HepG2 (cell line): ENCODE measurements around the gene DRC7. TPM values are rescaled to one million over a fixed set of nuclear protein-coding genes. Genes with fewer than 3 reads are reported as not detected.

Experiments
- DMTF1 ChIP-seq: sonication (generic); formaldehyde crosslinking; IDR thresholded peaks from 2 replicates; pipeline ENCODE4 v1.4.0; 2020; ENCODE audit warnings: mild to moderate bottlenecking, missing genetic modification reagents
- DNMT1 ChIP-seq: sonication (generic); formaldehyde crosslinking; IDR thresholded peaks from 2 replicates; pipeline ENCODE4 v1.5.1; 2020; ENCODE audit warnings: mild to moderate bottlenecking, missing genetic modification reagents
- LBX2 ChIP-seq: sonication (generic); formaldehyde crosslinking; IDR thresholded peaks from 2 replicates; pipeline ENCODE4 v1.5.0; 2020; ENCODE audit warnings: missing genetic modification reagents, mild to moderate bottlenecking, borderline replicate concordance
- MED13 ChIP-seq: sonication (generic); formaldehyde crosslinking; IDR thresholded peaks from 2 replicates; pipeline ENCODE4 v1.5.0; 2020; ENCODE audit warnings: missing genetic modification reagents
- MYNN ChIP-seq: sonication (generic); formaldehyde crosslinking; IDR thresholded peaks from 2 replicates; pipeline ENCODE4 v1.4.0; 2020; ENCODE audit warnings: mild to moderate bottlenecking, low read depth, missing genetic modification reagents
- NFATC3 ChIP-seq: sonication (generic); formaldehyde crosslinking; IDR thresholded peaks from 2 replicates; pipeline ENCODE4 v1.5.1; 2020; ENCODE audit warnings: mild to moderate bottlenecking, missing genetic modification reagents
- SMAD1 ChIP-seq: sonication (generic); formaldehyde crosslinking; IDR thresholded peaks from 2 replicates; pipeline ENCODE4 v1.4.0; 2020; ENCODE audit warnings: missing genetic modification reagents, low read depth, mild to moderate bottlenecking, borderline replicate concordance
- SOX5 ChIP-seq: IDR thresholded peaks from 2 replicates; pipeline ENCODE4 v1.6.1; 2016; ENCODE audit warnings: borderline replicate concordance
- UBTF ChIP-seq: sonication (generic); formaldehyde crosslinking; IDR thresholded peaks from 2 replicates; pipeline ENCODE4 v1.4.0; 2020; ENCODE audit warnings: mild to moderate bottlenecking, missing genetic modification reagents
- ZFP36L1 ChIP-seq: sonication (generic); formaldehyde crosslinking; IDR thresholded peaks from 2 replicates; pipeline ENCODE4 v1.8.0; 2022; ENCODE audit warnings: mild to moderate bottlenecking, missing genetic modification reagents, moderate library complexity
- ZNF503 ChIP-seq: sonication (generic); formaldehyde crosslinking; IDR thresholded peaks from 2 replicates; pipeline ENCODE4 v1.4.0; 2020; ENCODE audit warnings: missing genetic modification reagents
- ZNF556 ChIP-seq: sonication (generic); formaldehyde crosslinking; IDR thresholded peaks from 2 replicates; pipeline ENCODE4 v1.4.0; 2020; ENCODE audit warnings: mild to moderate bottlenecking, missing genetic modification reagents, borderline replicate concordance
- ZNF570 ChIP-seq: sonication (generic); formaldehyde crosslinking; IDR thresholded peaks from 2 replicates; pipeline ENCODE4 v1.4.0; 2020; ENCODE audit warnings: mild to moderate bottlenecking, missing genetic modification reagents, borderline replicate concordance
- ZSCAN25 ChIP-seq: sonication (generic); formaldehyde crosslinking; IDR thresholded peaks from 2 replicates; pipeline ENCODE4 v1.8.0; 2022; ENCODE audit warnings: mild to moderate bottlenecking, missing genetic modification reagents
- polyA plus RNA-seq, 8 experiments: library from polyadenylated mRNA; depleted of rRNA in 3 of 8; stranded (reverse) in 7 of 8; unstranded in 1 of 8; fragments of >200 nt; fragmentation: Illumina TruSeq in 4 of 8; extraction: Trizol in 4 of 8; gene quantifications; 2 replicates each; pipeline versions ENCODE4 v1.2.1 to v1.2.3, GENCODE V29; 2011 to 2016; ENCODE audit warnings: low read depth in 4 of 8, missing spikeins in 1 of 8, mixed read lengths in 1 of 8; ENCODE audit not compliant: insufficient read depth in 1 of 8
- total RNA-seq, 5 experiments: library from RNA; depleted of rRNA; stranded (reverse); fragments of >200 nt; fragmentation: Illumina TruSeq; extraction: Trizol; gene quantifications; 2 replicates each; pipeline ENCODE4 v1.2.3, GENCODE V29; 2016; ENCODE audit warnings: low read depth in 1 of 5
- TF ChIP-seq, protein P1 (sequence below): sonication (generic); formaldehyde crosslinking; conservative IDR thresholded peaks from 2 replicates; pipeline ENCODE4 v1.4.0; 2020; ENCODE audit warnings: missing genetic modification reagents
- TF ChIP-seq, protein P2 (sequence below): fragments of 450-650 bp; IDR thresholded peaks from 2 replicates; pipeline ENCODE4 v1.6.1; 2017
- TF ChIP-seq, protein P3 (sequence below): sonication (generic); formaldehyde crosslinking; IDR thresholded peaks from 2 replicates; pipeline ENCODE4 v1.9.0; 2022; ENCODE audit warnings: low read depth, missing genetic modification reagents

Gene DRC7
- total and polyA plus RNA-seq, 2 of the 13 experiments (the other 11 are each of a cell fraction or from before 2014, with no cell fraction given), result 2.7 to 3.4 TPM

DNA sequence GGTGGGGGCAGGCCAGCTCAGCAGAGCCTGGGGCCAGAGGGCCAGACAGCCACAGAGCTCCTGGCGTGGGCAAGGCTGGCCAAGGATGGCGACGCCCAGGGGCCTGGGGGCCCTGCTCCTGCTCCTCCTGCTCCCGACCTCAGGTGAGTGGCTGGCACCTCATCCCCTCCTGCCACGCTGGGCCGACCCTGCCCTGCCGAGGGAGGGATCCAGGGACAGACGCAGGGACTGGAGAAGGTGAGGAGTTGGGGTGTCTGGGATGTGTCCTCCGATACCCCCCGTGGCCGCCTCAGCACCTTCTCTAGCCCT lies 26.4 kb upstream of the DRC7 start, which contains the start of gene ADGRG3 (continued):
- TF ChIP-seq ZNF503 (CRISPR knock-in tag) (no peak), NFATC3 (CRISPR knock-in tag) (no peak), ZNF556 (CRISPR knock-in tag) (no peak), ZFP36L1 (CRISPR knock-in tag) (no peak), SMAD1 (CRISPR knock-in tag) (no peak; the same call in 1 of the 2 replicates), LBX2 (CRISPR knock-in tag) (no peak), MYNN (CRISPR knock-in tag) (no peak), DNMT1 (CRISPR knock-in tag) (no peak), ZNF570 (CRISPR knock-in tag) (no peak), SOX5 (CRISPR knock-in tag) (no peak), ZSCAN25 (CRISPR knock-in tag) (0 out of 2 replicates have a peak, but pooled peaks have one; percentile 16), DMTF1 (CRISPR knock-in tag) (no peak), UBTF (CRISPR knock-in tag) (no peak), MED13 (CRISPR knock-in tag) (no peak)
- TF ChIP-seq, protein P1, sequence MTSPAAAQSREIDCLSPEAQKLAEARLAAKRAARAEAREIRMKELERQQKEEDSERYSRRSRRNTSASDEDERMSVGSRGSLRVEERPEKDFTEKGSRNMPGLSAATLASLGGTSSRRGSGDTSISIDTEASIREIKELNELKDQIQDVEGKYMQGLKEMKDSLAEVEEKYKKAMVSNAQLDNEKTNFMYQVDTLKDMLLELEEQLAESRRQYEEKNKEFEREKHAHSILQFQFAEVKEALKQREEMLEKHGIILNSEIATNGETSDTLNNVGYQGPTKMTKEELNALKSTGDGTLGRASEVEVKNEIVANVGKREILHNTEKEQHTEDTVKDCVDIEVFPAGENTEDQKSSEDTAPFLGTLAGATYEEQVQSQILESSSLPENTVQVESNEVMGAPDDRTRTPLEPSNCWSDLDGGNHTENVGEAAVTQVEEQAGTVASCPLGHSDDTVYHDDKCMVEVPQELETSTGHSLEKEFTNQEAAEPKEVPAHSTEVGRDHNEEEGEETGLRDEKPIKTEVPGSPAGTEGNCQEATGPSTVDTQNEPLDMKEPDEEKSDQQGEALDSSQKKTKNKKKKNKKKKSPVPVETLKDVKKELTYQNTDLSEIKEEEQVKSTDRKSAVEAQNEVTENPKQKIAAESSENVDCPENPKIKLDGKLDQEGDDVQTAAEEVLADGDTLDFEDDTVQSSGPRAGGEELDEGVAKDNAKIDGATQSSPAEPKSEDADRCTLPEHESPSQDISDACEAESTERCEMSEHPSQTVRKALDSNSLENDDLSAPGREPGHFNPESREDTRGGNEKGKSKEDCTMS (CRISPR knock-in tag), result no peak
- TF ChIP-seq, protein P2, sequence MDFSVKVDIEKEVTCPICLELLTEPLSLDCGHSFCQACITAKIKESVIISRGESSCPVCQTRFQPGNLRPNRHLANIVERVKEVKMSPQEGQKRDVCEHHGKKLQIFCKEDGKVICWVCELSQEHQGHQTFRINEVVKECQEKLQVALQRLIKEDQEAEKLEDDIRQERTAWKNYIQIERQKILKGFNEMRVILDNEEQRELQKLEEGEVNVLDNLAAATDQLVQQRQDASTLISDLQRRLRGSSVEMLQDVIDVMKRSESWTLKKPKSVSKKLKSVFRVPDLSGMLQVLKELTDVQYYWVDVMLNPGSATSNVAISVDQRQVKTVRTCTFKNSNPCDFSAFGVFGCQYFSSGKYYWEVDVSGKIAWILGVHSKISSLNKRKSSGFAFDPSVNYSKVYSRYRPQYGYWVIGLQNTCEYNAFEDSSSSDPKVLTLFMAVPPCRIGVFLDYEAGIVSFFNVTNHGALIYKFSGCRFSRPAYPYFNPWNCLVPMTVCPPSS, result no peak
- TF ChIP-seq, protein P3, sequence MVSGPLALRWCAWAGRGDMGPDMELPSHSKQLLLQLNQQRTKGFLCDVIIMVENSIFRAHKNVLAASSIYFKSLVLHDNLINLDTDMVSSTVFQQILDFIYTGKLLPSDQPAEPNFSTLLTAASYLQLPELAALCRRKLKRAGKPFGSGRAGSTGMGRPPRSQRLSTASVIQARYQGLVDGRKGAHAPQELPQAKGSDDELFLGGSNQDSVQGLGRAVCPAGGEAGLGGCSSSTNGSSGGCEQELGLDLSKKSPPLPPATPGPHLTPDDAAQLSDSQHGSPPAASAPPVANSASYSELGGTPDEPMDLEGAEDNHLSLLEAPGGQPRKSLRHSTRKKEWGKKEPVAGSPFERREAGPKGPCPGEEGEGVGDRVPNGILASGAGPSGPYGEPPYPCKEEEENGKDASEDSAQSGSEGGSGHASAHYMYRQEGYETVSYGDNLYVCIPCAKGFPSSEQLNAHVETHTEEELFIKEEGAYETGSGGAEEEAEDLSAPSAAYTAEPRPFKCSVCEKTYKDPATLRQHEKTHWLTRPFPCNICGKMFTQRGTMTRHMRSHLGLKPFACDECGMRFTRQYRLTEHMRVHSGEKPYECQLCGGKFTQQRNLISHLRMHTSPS (CRISPR knock-in tag), result peak; percentile 80; the same call in 1 of the 2 replicates
